Measurements from ENCODE around the gene BRINP1. TPM values are rescaled to one million over a fixed set of nuclear protein-coding genes. Genes with fewer than 3 reads are reported as not detected.

The BRINP1 gene
- total RNA-seq, 2 donors from 2014 or later: 1.8 to 4.3 TPM

DNA sequence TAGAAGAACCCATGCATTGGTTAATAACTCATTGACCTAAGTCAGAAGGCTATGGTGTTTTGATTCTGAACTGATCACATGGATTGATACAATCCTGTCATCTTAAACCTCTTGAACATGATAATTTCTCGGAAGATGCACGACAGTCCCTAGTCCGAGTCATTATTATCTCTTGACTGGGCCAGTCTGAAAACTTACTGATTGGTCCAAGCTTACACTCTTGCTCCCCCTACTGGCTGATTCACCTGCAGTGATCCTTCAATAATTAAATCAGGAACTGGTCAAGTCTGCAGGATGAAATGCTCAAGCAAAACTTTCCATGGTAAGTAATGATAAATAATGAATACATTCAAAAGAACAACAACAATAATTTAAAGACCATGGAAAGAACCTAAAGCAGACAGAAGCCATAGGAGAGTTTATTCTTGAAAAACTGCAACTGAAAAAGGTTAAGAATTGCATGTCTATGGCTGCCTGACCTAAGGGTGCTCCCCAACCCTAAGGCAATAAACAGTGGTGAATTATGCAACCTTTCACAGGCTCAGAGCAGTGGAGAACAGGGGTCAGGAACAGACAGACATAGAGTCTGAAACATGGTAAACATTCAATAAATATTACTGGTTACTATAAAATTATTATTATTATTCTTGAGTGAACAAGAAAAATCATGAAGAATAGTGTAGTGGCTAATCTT lies 79.3 kb downstream of the BRINP1 start:
- ATAC-seq (ENCODE audit: insufficient number of reproducible peaks, low FRiP score, low read depth): peak; percentile 36
- no peak for DNase-seq (ENCODE audit: low spot score)

DNA sequence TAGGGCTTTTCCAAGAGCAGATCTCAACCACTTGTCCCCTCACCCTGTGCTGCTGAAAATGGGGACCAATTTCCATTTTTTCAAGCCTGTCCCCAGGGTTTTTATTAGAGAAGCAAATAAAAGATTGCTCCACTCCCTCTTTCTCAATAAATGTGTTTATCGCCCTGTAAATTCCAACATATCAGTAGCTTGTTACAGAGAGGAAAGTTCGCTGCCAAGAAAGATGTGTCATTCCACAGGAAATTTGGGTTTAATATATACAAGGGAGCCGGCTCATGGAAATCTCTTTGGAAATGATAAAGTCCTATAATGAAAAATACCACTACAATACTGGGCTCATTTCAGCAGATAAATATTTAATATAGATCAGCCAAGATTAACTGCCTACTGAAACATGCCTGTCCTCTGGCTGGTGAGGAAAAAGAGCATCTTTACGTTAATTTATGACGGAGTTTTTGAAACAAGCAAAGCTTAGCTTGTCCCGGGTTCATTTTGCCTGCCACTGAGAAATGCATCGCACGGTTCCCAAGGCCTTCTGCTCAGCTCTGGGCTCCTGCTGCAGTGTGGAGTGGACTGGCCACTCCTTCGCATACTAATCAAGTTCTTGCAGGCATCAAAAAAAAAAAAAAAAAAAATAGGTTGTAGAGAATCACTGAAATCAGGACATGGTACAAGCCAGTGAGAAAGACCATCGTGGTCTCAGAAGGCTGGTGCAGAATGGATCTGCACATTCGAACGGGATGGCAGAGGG lies 84.5 kb downstream of the BRINP1 start:
- ATAC-seq (ENCODE audit: insufficient number of reproducible peaks, low FRiP score, low read depth): no peak

More for the DNA sequence above, 79.3 kb downstream of the BRINP1 start:
- Histone ChIP-seq H3K4me3 (no peak overlapping the region), H3K9me3 (no peaks in the 10 kb centered on the region), H3K4me1 (ENCODE audit: control insufficient read depth in 1 of 2, low read depth in 2 of 2) (no peaks in the 10 kb centered on the region), H3K36me3 (no peaks in the 10 kb centered on the region), H3K27ac (no peak overlapping the region), H3K27me3 (replicated peaks; ENCODE audit: insufficient read depth) (no peaks in the 10 kb centered on the region)
- TF ChIP-seq, protein P1, sequence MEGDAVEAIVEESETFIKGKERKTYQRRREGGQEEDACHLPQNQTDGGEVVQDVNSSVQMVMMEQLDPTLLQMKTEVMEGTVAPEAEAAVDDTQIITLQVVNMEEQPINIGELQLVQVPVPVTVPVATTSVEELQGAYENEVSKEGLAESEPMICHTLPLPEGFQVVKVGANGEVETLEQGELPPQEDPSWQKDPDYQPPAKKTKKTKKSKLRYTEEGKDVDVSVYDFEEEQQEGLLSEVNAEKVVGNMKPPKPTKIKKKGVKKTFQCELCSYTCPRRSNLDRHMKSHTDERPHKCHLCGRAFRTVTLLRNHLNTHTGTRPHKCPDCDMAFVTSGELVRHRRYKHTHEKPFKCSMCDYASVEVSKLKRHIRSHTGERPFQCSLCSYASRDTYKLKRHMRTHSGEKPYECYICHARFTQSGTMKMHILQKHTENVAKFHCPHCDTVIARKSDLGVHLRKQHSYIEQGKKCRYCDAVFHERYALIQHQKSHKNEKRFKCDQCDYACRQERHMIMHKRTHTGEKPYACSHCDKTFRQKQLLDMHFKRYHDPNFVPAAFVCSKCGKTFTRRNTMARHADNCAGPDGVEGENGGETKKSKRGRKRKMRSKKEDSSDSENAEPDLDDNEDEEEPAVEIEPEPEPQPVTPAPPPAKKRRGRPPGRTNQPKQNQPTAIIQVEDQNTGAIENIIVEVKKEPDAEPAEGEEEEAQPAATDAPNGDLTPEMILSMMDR (IDR thresholded peaks at IDR 0.05): peak; percentile 81

DNA sequence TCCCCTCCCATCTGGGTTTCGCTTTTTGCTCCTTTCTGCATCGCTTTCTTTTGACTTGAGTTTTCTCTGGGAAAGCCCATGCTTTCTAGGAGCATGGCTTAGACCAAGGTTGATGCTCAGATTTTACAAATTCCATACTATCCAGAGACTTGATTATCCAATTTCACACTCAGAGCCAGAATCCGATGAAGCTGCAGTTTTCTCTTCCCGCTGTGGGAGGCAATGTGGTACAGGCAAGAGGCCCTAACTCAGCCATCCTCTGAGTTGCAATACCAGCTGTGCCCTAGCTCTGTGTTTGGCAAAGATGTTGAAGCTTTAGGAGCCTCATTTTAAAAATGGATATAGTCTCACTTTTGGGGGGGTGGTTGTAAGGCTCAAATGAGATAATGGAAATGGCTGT lies 85.1 kb downstream of the BRINP1 start:
- Histone ChIP-seq H3K4me1 (ENCODE audit: control insufficient read depth in 1 of 2, low read depth in 2 of 2) (peaks cover 0 to 7% of the 10 kb centered on the region in 2 donors), H3K27ac (no peak overlapping the region), H3K27me3 (replicated peaks; ENCODE audit: insufficient read depth) (no peaks in the 10 kb centered on the region), H3K4me3 (no peak overlapping the region), H3K36me3 (no peaks in the 10 kb centered on the region), H3K9me3 (no peaks in the 10 kb centered on the region)
- no peak for DNase-seq (ENCODE audit: low spot score)
- TF ChIP-seq, protein P1 (IDR thresholded peaks at IDR 0.05): no peak
- ATAC-seq (ENCODE audit: insufficient number of reproducible peaks, low FRiP score, low read depth): no peak

More for the DNA sequence above, 84.5 kb downstream of the BRINP1 start:
- Histone ChIP-seq H3K9me3 (no peaks in the 10 kb centered on the region), H3K36me3 (no peaks in the 10 kb centered on the region), H3K27me3 (replicated peaks; ENCODE audit: insufficient read depth) (no peaks in the 10 kb centered on the region), H3K4me3 (no peak overlapping the region), H3K4me1 (ENCODE audit: control insufficient read depth in 1 of 2, low read depth in 2 of 2) (peaks cover 0 to 7% of the 10 kb centered on the region in 2 donors), H3K27ac (no peak overlapping the region)
- TF ChIP-seq, protein P1 (IDR thresholded peaks at IDR 0.05): no peak
- no peak for DNase-seq (ENCODE audit: low spot score)

DNA sequence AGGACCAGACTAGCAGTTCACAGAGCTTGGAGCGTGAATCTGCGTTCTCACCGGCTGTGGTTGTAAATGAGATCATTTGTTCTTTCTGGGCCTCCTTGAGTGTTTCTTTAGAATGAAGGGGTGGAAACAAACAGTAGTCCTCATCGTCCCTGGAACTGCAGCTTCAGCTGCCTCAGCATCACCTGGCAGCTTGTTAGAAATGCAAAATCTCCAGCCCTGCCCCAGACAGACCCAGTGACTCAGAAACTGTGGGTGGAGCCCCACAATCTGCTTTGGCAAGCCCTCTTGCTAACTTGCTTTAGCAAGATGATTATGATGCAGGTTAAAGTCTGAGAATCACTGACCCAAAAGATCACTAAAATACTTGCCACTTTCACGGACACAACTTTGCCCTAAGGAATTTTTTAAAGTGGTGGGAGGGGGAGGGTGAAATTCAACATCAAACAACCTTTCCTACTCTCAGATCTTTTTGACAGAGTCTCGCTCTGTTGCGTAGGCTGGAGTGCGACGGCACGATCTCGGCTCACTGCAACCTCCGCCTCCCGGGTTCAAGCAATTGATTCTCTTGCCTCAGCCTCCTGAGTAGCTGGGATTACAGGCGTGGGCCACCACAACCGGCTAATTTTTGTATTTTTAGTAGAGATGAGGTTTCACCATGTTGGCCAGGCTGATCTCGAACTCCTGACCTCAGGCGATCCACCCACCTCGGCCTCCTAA lies 86.0 kb downstream of the BRINP1 start:
- TF ChIP-seq, protein P1 (IDR thresholded peaks at IDR 0.05): no peak
- no peak for DNase-seq (ENCODE audit: low spot score)

More for the DNA sequence above, 86.0 kb downstream of the BRINP1 start:
- H3K36me3 ChIP-seq: no peaks in the 10 kb centered on the region
- H3K4me1 ChIP-seq (ENCODE audit: control insufficient read depth in 1 of 2, low read depth in 2 of 2): peaks cover 0 to 7% of the 10 kb centered on the region in 2 donors
- H3K9me3 ChIP-seq: no peaks in the 10 kb centered on the region
- peak overlapping the region; percentile 14 for H3K4me3 ChIP-seq
- H3K27ac ChIP-seq: no peak overlapping the region
- no peaks in the 10 kb centered on the region for H3K27me3 ChIP-seq (replicated peaks; ENCODE audit: insufficient read depth)
- no peak for ATAC-seq (ENCODE audit: insufficient number of reproducible peaks, low FRiP score, low read depth)

Data from thoracic aorta (tissue), 2 donors.